BLaER1 treated with 17β-estradiol and CSF1 and Interleukin-3, amounts not matched to agents 10 nM and 100 nM (cell line): Measurements from ENCODE around the gene ZBTB39.
"Not testable (repeated sequence)": the region's sequence is repeated elsewhere in the genome, so short reads cannot be mapped to it uniquely, and the experiment has no call there.

Experiments used
- H3K27ac ChIP-seq, 11 experiments: shearing (Covaris generic); formaldehyde crosslinking; 2 replicates each; pipeline ENCODE4 v1.8.1; 2022
- H3K27me3 ChIP-seq, 11 experiments: shearing (Covaris generic); formaldehyde crosslinking; 2 replicates each; pipeline ENCODE4 v1.8.1; 2022
- H3K36me3 ChIP-seq, 11 experiments: shearing (Covaris generic); formaldehyde crosslinking; 2 replicates each; pipeline ENCODE4 v1.8.1; 2022
- H3K4me1 ChIP-seq, 10 experiments: shearing (Covaris generic); formaldehyde crosslinking; 2 replicates each; pipeline ENCODE4 v1.8.1; 2022
- H3K4me2 ChIP-seq, 11 experiments: shearing (Covaris generic); formaldehyde crosslinking; 2 replicates each; pipeline ENCODE4 v1.8.1; 2022
- H3K4me3 ChIP-seq, 10 experiments: shearing (Covaris generic); formaldehyde crosslinking; 2 replicates each; pipeline ENCODE4 v1.8.1; 2022
- H3K9ac ChIP-seq, 11 experiments: shearing (Covaris generic); formaldehyde crosslinking; 2 replicates each; pipeline ENCODE4 v1.8.1; 2022
- H3K9me3 ChIP-seq, 11 experiments: shearing (Covaris generic); formaldehyde crosslinking; replicated peaks in 1 of 11; 2 replicates each; pipeline ENCODE4 v1.8.1; 2022
- H4K20me1 ChIP-seq, 11 experiments: shearing (Covaris generic); formaldehyde crosslinking; 2 replicates each; pipeline ENCODE4 v1.8.1; 2022
- Cebpa-rat ChIP-seq, 11 experiments: shearing (Covaris generic); IDR thresholded peaks; 2 replicates each; pipeline ENCODE4 v1.8.1; 2022

The ZBTB39 gene

GRCh38 chr12:56980941-56981530, 25.3 kb downstream of the ZBTB39 start:
- Histone ChIP-seq H3K4me2 (no peak overlapping the region), H3K27me3 (no peaks in the 10 kb centered on the region), H3K4me1 (peaks cover 0 to 8% (median 0%) of the 10 kb centered on the region in 10 experiments; a peak in 2 of 20 replicates), H3K27ac (no peak overlapping the region), H4K20me1 (no peaks in the 10 kb centered on the region), H3K4me3 (no peak overlapping the region), H3K9me3 (peaks cover 0 to 6% (median 0%) of the 10 kb centered on the region in 11 experiments; a peak in 1 of 22 replicates), H3K9ac (no peak overlapping the region), H3K36me3 (no peaks in the 10 kb centered on the region)
- TF ChIP-seq Cebpa-rat (IDR thresholded peaks at IDR 0.05), result no peak

- Histone ChIP-seq H3K4me1 (peaks cover 0 to 8% (median 0%) of the 10 kb centered on the region in 10 experiments; a peak in 2 of 20 replicates), H3K27me3 (no peaks in the 10 kb centered on the region), H3K4me2 (no peak overlapping the region), H3K36me3 (no peaks in the 10 kb centered on the region), H3K4me3 (no peak overlapping the region), H3K9me3 (peaks cover 0 to 6% (median 0%) of the 10 kb centered on the region in 11 experiments; a peak in 1 of 22 replicates), H3K27ac (no peak overlapping the region), H3K9ac (no peak overlapping the region), H4K20me1 (no peaks in the 10 kb centered on the region)
- no peak for TF ChIP-seq Cebpa-rat (IDR thresholded peaks at IDR 0.05)
Measured at GRCh38 chr12:56980268-56980667, 26.1 kb downstream of the ZBTB39 start.

- no peaks in the 10 kb centered on the region for H4K20me1 ChIP-seq
- H3K27ac ChIP-seq, result no peak overlapping the region
- no peaks in the 10 kb centered on the region for H3K36me3 ChIP-seq
- H3K4me2 ChIP-seq, result peak overlapping the region in 2 of 11 experiments; percentile 12 to 41; a peak in 3 of 22 replicates
- peaks cover 0 to 8% (median 0%) of the 10 kb centered on the region in 10 experiments; a peak in 2 of 20 replicates for H3K4me1 ChIP-seq
- no peak overlapping the region for H3K4me3 ChIP-seq
- no peak overlapping the region for H3K9ac ChIP-seq
- H3K27me3 ChIP-seq, result no peaks in the 10 kb centered on the region
- H3K9me3 ChIP-seq, result peaks cover 0 to 6% (median 0%) of the 10 kb centered on the region in 11 experiments; a peak in 1 of 22 replicates
- TF ChIP-seq Cebpa-rat (IDR thresholded peaks at IDR 0.05), result no peak
Measured at GRCh38 chr12:56979628-56980027, 26.7 kb downstream of the ZBTB39 start.

- no peak for TF ChIP-seq Cebpa-rat (IDR thresholded peaks at IDR 0.05)
- Histone ChIP-seq H3K36me3 (no peaks in the 10 kb centered on the region), H4K20me1 (no peaks in the 10 kb centered on the region), H3K4me1 (peaks cover 0 to 8% (median 0%) of the 10 kb centered on the region in 10 experiments; a peak in 2 of 20 replicates), H3K27ac (no peak overlapping the region), H3K27me3 (no peaks in the 10 kb centered on the region), H3K9me3 (peaks cover 0 to 6% (median 0%) of the 10 kb centered on the region in 11 experiments; a peak in 1 of 22 replicates), H3K4me3 (no peak overlapping the region), H3K4me2 (no peak overlapping the region), H3K9ac (no peak overlapping the region)
Measured at GRCh38 chr12:56978397-56979138, 27.8 kb downstream of the ZBTB39 start.

- not testable (repeated sequence) for H3K27me3 ChIP-seq, H3K27ac ChIP-seq, H3K4me3 ChIP-seq, H3K4me2 ChIP-seq, H3K4me1 ChIP-seq, H3K36me3 ChIP-seq, H4K20me1 ChIP-seq, H3K9me3 ChIP-seq, H3K9ac ChIP-seq
Measured at GRCh38 chr12:56977361-56977760, 29.0 kb downstream of the ZBTB39 start.

GRCh38 chr12:56974224-56974623, 32.1 kb downstream of the ZBTB39 start:
- not testable (repeated sequence) for H4K20me1 ChIP-seq, H3K4me3 ChIP-seq, H3K9me3 ChIP-seq, H3K36me3 ChIP-seq, H3K4me1 ChIP-seq, H3K27ac ChIP-seq, H3K4me2 ChIP-seq, H3K9ac ChIP-seq, H3K27me3 ChIP-seq

GRCh38 chr12:56968910-56969309, 37.4 kb downstream of the ZBTB39 start:
- Histone ChIP-seq H3K9me3 (peaks cover 4 to 13% (median 11%) of the 10 kb centered on the region in 11 experiments; a peak in 18 of 22 replicates), H3K4me2 (peak overlapping the region in 4 of 11 experiments; percentile 33 to 55 (median 48); a peak in 6 of 22 replicates)
- H3K4me1 ChIP-seq, H3K36me3 ChIP-seq, H4K20me1 ChIP-seq, H3K27ac ChIP-seq, H3K4me3 ChIP-seq, H3K27me3 ChIP-seq, H3K9ac ChIP-seq: not testable (repeated sequence)

- H3K9ac ChIP-seq, H3K27me3 ChIP-seq: not testable (repeated sequence)
Measured at GRCh38 chr12:56965997-56966642, 40.2 kb downstream of the ZBTB39 start.

GRCh38 chr12:56965124-56965523, 41.2 kb downstream of the ZBTB39 start:
- H3K9ac ChIP-seq, H4K20me1 ChIP-seq, H3K27ac ChIP-seq, H3K27me3 ChIP-seq, H3K36me3 ChIP-seq, H3K4me3 ChIP-seq, H3K4me2 ChIP-seq: not testable (repeated sequence)
- Histone ChIP-seq H3K9me3 (peaks cover 8 to 28% (median 21%) of the 10 kb centered on the region in 11 experiments; a peak in 20 of 22 replicates), H3K4me1 (peaks cover 0 to 16% (median 0%) of the 10 kb centered on the region in 10 experiments; a peak in 7 of 20 replicates)

More at GRCh38 chr12:56965997-56966642, 40.2 kb downstream of the ZBTB39 start:
- not testable (repeated sequence) for H3K4me2 ChIP-seq, H4K20me1 ChIP-seq, H3K36me3 ChIP-seq, H3K27ac ChIP-seq, H3K4me3 ChIP-seq
- Histone ChIP-seq H3K4me1 (peaks cover 0 to 16% (median 0%) of the 10 kb centered on the region in 10 experiments; a peak in 7 of 20 replicates), H3K9me3 (peaks cover 8 to 28% (median 21%) of the 10 kb centered on the region in 11 experiments; a peak in 20 of 22 replicates)

- H3K9me3 ChIP-seq, result peaks cover 11 to 36% (median 27%) of the 10 kb centered on the region in 11 experiments; a peak in 21 of 22 replicates
- not testable (repeated sequence) for H4K20me1 ChIP-seq, H3K4me1 ChIP-seq, H3K4me2 ChIP-seq, H3K27me3 ChIP-seq, H3K27ac ChIP-seq, H3K4me3 ChIP-seq, H3K9ac ChIP-seq, H3K36me3 ChIP-seq
Measured at GRCh38 chr12:56963557-56963956, 42.8 kb downstream of the ZBTB39 start.

GRCh38 chr12:56962247-56962646, 44.1 kb downstream of the ZBTB39 start:
- H3K4me1 ChIP-seq, H3K27ac ChIP-seq, H3K36me3 ChIP-seq, H3K9ac ChIP-seq, H4K20me1 ChIP-seq, H3K27me3 ChIP-seq, H3K4me3 ChIP-seq: not testable (repeated sequence)
- H3K9me3 ChIP-seq, result peaks cover 19 to 43% (median 33%) of the 10 kb centered on the region in 11 experiments; a peak in 21 of 22 replicates
- peak overlapping the region in 1 of 11 experiments; percentile 18; a peak in 1 of 22 replicates for H3K4me2 ChIP-seq
